Choroid plexus epithelial cell (primary cell): Measurements from ENCODE around the gene CIBAR2.

Experiments used
- DNase-seq: peaks from one replicate; pipeline ENCODE4 v3.0.0-alpha.2; 2010; ENCODE audit warnings: low read depth
- H3K4me3 ChIP-seq: 2 replicates; pipeline ENCODE4 v1.5.1; 2011; ENCODE audit warnings: low read depth, mild to moderate bottlenecking, control low read depth, low read length, moderate library complexity
- CTCF ChIP-seq: conservative IDR thresholded peaks from 2 replicates; pipeline ENCODE4 v1.5.1; 2011; ENCODE audit warnings: low read depth, mild to moderate bottlenecking, control low read depth, inconsistent platforms, low read length, moderate library complexity

CIBAR2 gene

GRCh38 chr16:85150331-85150940, 38.2 kb upstream of the CIBAR2 start:
- no peak for DNase-seq
- H3K4me3 ChIP-seq = no peak overlapping the region
- TF ChIP-seq CTCF = no peak

- DNase-seq = no peak
- TF ChIP-seq CTCF = no peak
- no peak overlapping the region for H3K4me3 ChIP-seq
These were observed 37.5 kb upstream of the CIBAR2 start for GRCh38 chr16:85149776-85150175.

- TF ChIP-seq CTCF = no peak
- no peak for DNase-seq
- no peak overlapping the region for H3K4me3 ChIP-seq
These were observed 36.7 kb upstream of the CIBAR2 start for GRCh38 chr16:85148931-85149330.

- DNase-seq = no peak
- H3K4me3 ChIP-seq = no peak overlapping the region
- TF ChIP-seq CTCF = no peak
These were observed 34.8 kb upstream of the CIBAR2 start for GRCh38 chr16:85146922-85147651.

GRCh38 chr16:85146532-85146797, 34.2 kb upstream of the CIBAR2 start:
- H3K4me3 ChIP-seq = no peak overlapping the region
- DNase-seq = no peak
- no peak for TF ChIP-seq CTCF

- H3K4me3 ChIP-seq = no peak overlapping the region
- DNase-seq = no peak
- no peak for TF ChIP-seq CTCF
These were observed 33.7 kb upstream of the CIBAR2 start for GRCh38 chr16:85145734-85146531.
